GM19372 (cell line): Measurements from ENCODE around the gene ZSCAN18.

Experiments used
- ATAC-seq: cut with Tn5 transposase; IDR thresholded peaks from one replicate; pipeline ENCODE4 v1.9.1; 2021; ENCODE audit warnings: mild to moderate bottlenecking, low read depth, moderate library complexity; ENCODE audit not compliant: unreplicated experiment

Gene ZSCAN18

DNA sequence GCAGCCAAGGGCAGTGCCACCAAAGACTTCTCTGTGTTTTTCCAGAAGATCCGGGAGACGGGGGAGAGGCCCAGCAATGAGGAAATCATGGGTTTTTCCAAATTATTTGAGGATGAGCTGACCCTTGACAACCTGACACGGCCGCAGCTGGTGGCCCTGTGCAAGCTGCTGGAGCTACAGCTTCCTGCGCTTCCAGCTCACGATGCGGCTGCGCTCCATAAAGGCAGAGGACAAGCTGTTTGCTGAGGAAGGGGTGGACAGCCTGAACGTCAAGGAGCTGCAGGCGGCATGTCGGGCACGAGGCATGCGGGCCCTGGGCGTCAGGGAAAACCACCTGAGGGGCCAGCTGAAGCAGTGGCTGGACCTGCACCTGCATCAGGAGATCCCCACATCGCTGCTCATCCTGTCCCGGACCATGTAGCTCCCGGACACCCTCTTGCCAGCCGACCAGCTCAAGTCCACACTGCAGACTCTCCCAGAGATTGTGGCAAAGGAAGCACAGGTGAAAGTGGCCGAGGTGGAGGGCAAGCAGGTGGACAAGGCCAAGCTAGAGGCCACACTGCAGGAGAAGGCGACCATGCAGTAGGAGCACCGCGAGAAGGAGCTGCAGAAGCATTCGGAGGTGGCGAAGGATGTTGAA is 52.5 kb downstream of the ZSCAN18 start:
- ATAC-seq = no peak

DNA sequence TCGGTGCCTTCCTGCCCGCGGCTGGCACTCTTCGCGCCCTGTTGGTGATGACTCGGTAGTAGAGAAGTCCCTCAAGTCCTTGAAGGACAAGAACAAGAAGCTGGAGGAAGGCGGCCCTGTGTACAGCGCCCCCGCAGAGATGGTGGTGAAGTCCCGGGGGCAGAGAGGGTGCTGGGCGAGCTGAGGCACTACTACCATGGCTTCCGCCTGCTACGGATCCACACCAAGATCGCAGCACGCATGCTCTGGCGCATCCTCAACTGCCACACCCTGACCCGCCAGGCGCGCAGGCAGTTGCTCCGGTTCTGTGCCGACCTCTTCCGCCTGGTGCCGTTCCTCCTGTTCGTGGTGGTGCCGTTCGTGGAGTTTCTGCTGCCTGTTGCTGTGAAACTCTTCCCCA is 53.1 kb downstream of the ZSCAN18 start:
- ATAC-seq = no peak

DNA sequence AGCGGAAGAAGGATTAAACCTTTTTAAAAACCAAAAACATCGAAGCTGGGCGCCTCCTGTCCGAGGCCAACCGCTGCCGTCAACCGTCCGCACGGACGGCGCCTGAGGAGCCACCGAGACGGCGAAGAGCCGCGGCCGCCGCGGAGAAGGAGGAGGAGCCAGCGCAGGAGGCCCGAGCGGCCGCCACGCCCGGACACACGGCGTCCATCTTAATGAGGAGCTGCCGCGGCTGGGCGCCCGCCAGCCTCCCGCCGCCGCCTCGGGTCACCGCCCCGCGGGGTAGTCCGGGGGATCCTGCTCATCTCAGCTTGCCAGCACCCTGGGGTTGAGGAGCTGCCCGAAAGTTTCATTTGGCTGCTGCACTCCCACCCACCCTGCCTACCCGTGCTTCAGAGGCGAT is 53.6 kb downstream of the ZSCAN18 start:
- no peak for ATAC-seq

DNA sequence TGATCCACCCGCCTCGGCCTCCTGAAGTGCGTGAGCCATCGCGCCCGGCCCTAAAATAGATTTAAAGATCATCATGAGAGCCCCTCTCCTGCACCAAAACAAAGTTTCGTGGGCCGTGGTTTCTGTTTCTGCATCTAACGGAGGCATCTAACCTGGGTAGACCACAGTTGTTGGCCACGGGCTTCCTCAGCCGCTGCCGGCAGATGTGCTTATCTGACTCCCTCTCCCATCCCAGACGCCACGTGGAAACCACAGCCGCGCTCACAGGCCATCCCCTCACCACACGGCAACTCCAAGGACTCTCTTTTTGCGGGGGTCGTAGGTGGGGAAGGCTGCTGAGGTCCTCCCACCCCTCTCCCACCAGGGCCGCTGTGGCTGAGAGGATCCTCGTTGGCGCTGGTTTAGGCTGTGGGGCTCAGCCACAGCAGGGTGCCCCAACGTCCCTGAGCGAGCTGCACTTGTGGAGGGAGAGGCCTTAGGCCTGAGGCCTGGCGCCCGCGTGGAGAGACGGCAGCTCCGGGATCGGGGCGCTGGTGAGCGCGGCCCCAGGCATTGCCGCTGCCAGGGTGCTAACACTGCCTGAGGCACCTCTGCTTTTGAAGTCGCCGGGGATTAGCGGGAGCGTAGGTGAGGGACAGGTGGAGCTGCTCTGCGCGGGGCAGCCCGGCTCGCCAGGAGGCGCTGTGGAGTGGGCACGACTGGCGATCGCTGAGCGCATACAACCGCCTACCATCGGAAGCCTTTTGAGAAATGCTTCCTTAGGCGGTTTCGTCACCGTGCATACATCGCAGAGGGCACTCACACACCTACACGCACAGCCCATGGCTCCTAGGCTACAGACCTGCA is 55.3 kb downstream of the ZSCAN18 start:
- ATAC-seq = no peak

DNA sequence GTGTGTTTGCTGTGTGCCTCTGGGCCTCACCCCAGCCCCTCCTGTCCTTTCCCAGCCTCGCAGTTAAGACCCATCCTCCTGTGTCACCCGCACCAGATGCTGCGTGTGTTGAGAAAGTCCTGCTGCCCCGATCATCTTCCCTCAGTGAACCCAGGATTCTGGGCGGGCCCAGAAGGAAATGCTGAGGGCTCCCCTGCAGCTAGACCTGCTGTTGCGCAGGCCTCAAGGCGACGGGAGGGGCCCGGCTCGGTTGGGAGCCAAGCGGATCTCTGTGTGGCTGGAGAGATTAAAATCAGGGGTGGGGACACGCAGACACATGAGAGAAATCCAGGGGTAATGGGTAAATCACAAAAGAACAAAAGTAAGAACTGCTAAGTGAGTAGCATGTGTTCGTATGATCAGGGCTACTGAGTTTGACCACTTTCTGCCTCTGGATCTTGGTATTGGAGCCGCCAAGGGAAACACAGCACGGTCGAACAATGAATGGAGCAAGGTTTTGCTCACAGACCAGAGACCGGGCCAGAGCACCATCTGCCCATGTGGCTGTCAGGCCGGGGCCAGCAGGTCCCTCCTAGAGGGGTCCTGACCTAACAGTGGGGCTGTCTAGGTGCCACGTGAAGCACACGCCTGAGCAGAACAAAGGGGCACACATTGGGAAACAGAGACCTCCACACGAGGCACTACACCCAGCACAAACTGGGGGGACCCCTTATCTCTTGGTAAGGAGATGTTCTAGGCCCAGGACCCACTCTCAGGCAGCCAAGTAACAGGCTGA is 57.1 kb downstream of the ZSCAN18 start:
- no peak for ATAC-seq

DNA sequence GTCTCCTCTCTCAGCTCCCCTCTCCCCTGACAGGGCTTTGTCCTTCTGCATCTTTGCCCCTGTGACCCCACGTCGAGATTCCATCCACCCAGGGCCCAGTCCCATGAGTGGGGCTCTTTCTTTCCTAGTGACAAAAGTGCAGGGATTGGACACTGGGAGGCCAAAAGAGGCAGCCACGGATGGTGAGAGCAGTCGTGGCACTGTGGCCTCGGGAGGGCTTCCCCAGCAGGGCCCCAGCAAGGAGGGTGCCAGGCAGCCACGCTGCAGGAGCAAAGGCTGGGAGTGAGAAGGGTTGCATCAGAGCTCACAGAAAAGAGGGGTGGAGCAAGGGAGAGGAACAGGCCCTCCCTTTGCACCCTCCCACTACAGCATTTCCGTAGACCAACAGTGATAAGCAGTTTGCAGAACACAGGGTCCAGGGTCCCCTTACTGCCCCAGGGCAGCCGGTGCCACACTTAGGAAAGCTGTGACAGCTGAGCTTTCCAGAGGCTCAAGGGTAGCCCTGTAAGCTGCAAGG is 59.3 kb downstream of the ZSCAN18 start:
- ATAC-seq = no peak

DNA sequence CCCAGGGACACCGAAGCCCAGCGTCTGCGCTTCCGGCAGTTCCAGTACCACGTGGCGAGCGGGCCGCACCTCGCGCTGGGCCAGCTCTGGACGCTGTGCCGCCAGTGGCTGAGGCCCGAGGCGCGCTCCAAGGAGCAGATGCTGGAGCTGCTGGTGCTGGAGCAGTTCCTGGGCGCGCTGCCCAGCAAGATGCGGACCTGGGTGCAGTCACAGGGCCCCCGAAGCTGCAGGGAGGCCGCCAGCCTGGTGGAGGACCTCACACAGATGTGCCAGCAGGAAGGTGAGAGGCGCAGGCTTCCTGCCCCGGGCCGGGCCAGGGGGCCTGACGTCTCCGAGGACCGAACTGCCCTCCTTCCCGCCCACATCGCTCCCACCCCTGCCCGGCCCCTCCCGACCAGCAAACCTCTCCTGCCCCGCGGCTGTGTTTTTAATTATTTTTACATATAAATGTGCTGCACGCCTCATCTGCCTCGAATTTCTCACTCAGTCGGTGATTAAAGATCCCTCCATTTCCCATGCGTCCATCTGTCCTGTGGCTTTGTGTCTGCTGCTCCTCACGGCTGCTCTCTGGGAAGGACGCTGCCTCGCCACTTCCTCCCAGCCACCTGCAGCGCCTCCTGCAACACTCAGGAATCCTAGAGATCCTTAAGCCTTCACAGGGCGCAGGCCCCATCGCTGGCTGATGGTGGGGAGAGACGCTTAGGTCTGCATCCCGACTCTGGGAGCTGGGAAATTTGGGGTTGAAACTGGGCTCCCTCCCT is 59.9 kb downstream of the ZSCAN18 start:
- no peak for ATAC-seq

DNA sequence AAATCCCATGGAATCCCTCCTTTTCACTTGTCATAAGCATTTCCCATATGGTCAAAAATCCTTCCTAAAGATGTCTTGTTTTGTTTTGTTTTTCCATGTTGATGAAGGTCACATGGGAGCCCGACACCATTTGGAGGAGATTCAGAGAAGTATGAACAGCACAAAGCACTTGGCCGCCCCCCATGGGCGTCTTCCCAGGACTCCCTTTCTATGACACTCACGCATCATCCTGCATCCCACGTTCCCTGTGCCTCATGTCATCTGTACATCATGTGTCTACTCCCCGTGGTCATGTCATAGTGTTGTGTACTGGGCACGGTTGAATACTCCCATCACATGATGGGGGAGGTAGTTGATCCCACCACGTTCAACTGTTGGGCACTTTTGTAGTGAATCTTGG is 62.2 kb downstream of the ZSCAN18 start:
- no peak for ATAC-seq

DNA sequence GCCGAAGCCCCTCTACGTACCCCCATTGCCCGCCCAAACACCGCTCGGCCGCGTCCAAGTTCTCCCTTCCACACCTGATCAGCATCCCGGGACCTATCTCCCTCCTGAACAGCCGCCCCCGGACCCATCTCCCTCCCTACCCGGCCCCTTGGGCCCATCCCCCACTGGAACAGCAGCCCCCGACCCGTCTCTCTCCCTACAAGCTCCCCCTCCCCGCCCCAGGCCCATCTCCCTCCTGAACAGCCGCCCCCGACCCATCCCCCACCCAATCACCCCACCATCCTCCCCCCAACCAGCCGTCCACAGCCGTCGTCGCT is 63.6 kb downstream of the ZSCAN18 start:
- no peak for ATAC-seq
